Activated CD4-positive, alpha-beta memory T cell treated with anti-CD3 and anti-CD28 coated beads, Interleukin-2, amount 10 ng/mL, durations not matched to agents 7 days and 5 days (primary cell): ENCODE results near the gene CLPSL2. TPM values are rescaled to one million over a fixed set of nuclear protein-coding genes. Genes with fewer than 3 reads are reported as not detected.

Source experiments
- CTCF ChIA-PET: fragments of 350-600 bp; sonication (Branson Sonifier 250); formaldehyde crosslinking; loops from one replicate; lab custom pipeline; 2021; ENCODE audit warnings: antibody characterized with exemption, inconsistent platforms; lab: Charles Lee
- POLR2A ChIA-PET: fragments of 350-600 bp; sonication (Branson Sonifier 250); formaldehyde crosslinking; loops from one replicate; lab custom pipeline; 2021; ENCODE audit warnings: antibody characterized with exemption; lab: Charles Lee
- DNase-seq: peaks from one replicate; pipeline ENCODE4 v3.0.0-alpha.2; 2020
- H3K27ac Mint-ChIP-seq: one replicate; pipeline ENCODE4 v1.8.0; 2021; ENCODE audit warnings: mild to moderate bottlenecking, mixed read lengths
- H3K27me3 Mint-ChIP-seq: one replicate; pipeline ENCODE4 v1.8.0; 2021; ENCODE audit warnings: mixed read lengths
- H3K36me3 Mint-ChIP-seq: one replicate; pipeline ENCODE4 v1.8.0; 2021; ENCODE audit warnings: low read depth, mixed read lengths
- H3K4me1 Mint-ChIP-seq: one replicate; pipeline ENCODE4 v1.8.0; 2021; ENCODE audit warnings: mixed read lengths
- H3K4me3 Mint-ChIP-seq: one replicate; pipeline ENCODE4 v1.8.0; 2021; ENCODE audit warnings: mild to moderate bottlenecking, mixed read lengths
- H3K9me3 Mint-ChIP-seq: one replicate; pipeline ENCODE4 v1.8.0; 2021; ENCODE audit warnings: mixed read lengths
- total RNA-seq, 2 experiments: library from RNA; stranded (reverse); gene quantifications; one replicate each; pipeline ENCODE4 v1.2.3, GENCODE V29; 2021

Gene CLPSL2
- total RNA-seq, 2 experiments from 2014 or later = not detected

GRCh38 chr6:35780719-35781118, 4.3 kb downstream of the CLPSL2 start, which contains the start of gene CLPSL1:
Gene CLPSL1, plus strand, starts transcription at chr6:35781019. Its CDS starts 92 bp downstream, at chr6:35781111.
- no peak within 1 kb of the TSS for H3K27ac Mint-ChIP-seq
- POLR2A ChIA-PET = no interaction called here
- no peaks in the 10 kb centered on the region for H3K36me3 Mint-ChIP-seq
- peaks cover under 1% of the 10 kb centered on the region for H3K4me1 Mint-ChIP-seq
- CTCF ChIA-PET = no interaction called here
- no peak within 1 kb of the TSS for H3K4me3 Mint-ChIP-seq
- DNase-seq = no peak
- H3K27me3 Mint-ChIP-seq = peaks cover 36% of the 10 kb centered on the region
- H3K9me3 Mint-ChIP-seq = no peaks in the 10 kb centered on the region

GRCh38 chr6:35781290-35781689, 4.9 kb downstream of the CLPSL2 start:
- ChIA-PET CTCF (interaction anchor here (0.7 kb wide), 1 partner anchor 802 kb away, joined by 3 read pairs; no protein-coding TSS in a partner anchor), POLR2A (no interaction called here)
- no peak overlapping the region for H3K4me3 Mint-ChIP-seq

DNA sequence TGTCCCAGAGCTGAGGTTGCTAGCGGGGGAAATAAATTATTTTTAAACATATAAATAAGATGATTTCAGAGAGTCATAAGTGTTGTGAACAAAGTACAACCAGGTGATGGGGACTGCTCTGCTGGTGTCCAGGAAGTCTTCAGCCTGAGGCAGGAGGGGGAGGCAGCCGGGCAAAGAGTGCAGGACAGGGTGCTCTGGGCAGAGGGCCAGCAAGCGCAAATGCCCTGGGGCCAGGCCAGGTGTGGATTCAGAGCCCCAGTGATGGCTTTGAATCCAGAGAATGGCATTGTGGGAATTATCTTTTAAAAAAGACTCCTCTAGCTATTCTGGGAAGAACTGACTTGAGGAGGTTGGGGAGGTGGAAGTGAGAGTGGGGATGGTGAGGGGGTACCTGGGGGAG, 6.0 kb downstream of the CLPSL2 start:
- H3K9me3 Mint-ChIP-seq = no peaks in the 10 kb centered on the region
- CTCF ChIA-PET = no interaction called here
- POLR2A ChIA-PET = no interaction called here
- H3K4me3 Mint-ChIP-seq = no peak overlapping the region
- no peak overlapping the region for H3K27ac Mint-ChIP-seq
- no peaks in the 10 kb centered on the region for H3K4me1 Mint-ChIP-seq
- no peaks in the 10 kb centered on the region for H3K36me3 Mint-ChIP-seq
- peaks cover 36% of the 10 kb centered on the region for H3K27me3 Mint-ChIP-seq
- no peak for DNase-seq

More at GRCh38 chr6:35781290-35781689, 4.9 kb downstream of the CLPSL2 start:
- H3K36me3 Mint-ChIP-seq = no peaks in the 10 kb centered on the region
- no peaks in the 10 kb centered on the region for H3K4me1 Mint-ChIP-seq
- H3K27me3 Mint-ChIP-seq = peaks cover 35% of the 10 kb centered on the region
- H3K9me3 Mint-ChIP-seq = no peaks in the 10 kb centered on the region
- DNase-seq = no peak
- H3K27ac Mint-ChIP-seq = no peak overlapping the region

DNA sequence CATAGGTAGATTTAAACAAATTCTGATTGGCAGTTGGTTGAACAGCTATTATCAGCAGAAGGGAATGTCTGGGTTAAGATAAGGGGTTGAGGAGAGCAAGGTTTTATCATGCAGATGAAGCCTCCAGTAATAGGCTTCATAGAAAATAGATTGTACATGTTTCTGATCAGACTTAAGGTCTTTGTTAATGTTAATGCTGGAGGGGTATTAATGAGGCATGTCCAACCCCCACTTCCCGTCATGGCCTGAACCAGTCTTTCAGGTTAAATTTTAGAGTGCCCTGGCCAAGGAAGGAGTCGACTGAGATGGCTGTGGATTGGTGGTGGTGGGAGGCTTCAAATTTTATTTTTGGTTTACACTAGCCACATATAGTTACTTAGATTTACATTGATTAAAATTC, 7.8 kb downstream of the CLPSL2 start:
- DNase-seq = no peak
- no peak overlapping the region for H3K27ac Mint-ChIP-seq
- peaks cover 45% of the 10 kb centered on the region for H3K27me3 Mint-ChIP-seq
- ChIA-PET CTCF (no interaction called here), POLR2A (no interaction called here)
- no peaks in the 10 kb centered on the region for H3K9me3 Mint-ChIP-seq
- no peaks in the 10 kb centered on the region for H3K4me1 Mint-ChIP-seq
- H3K4me3 Mint-ChIP-seq = no peak overlapping the region
- no peaks in the 10 kb centered on the region for H3K36me3 Mint-ChIP-seq

GRCh38 chr6:35786272-35786671, 9.9 kb downstream of the CLPSL2 start:
- no peaks in the 10 kb centered on the region for H3K4me1 Mint-ChIP-seq
- DNase-seq = no peak
- peaks cover 43% of the 10 kb centered on the region for H3K27me3 Mint-ChIP-seq
- CTCF ChIA-PET = no interaction called here
- POLR2A ChIA-PET = no interaction called here
- H3K4me3 Mint-ChIP-seq = no peak overlapping the region
- no peak overlapping the region for H3K27ac Mint-ChIP-seq
- H3K36me3 Mint-ChIP-seq = no peaks in the 10 kb centered on the region
- no peaks in the 10 kb centered on the region for H3K9me3 Mint-ChIP-seq

GRCh38 chr6:35786810-35787209, 10.4 kb downstream of the CLPSL2 start:
- H3K9me3 Mint-ChIP-seq = no peaks in the 10 kb centered on the region
- no peak overlapping the region for H3K4me3 Mint-ChIP-seq
- H3K27ac Mint-ChIP-seq = no peak overlapping the region
- DNase-seq = no peak
- no peaks in the 10 kb centered on the region for H3K4me1 Mint-ChIP-seq
- no peaks in the 10 kb centered on the region for H3K36me3 Mint-ChIP-seq
- ChIA-PET POLR2A (no interaction called here), CTCF (no interaction called here)
- H3K27me3 Mint-ChIP-seq = peaks cover 42% of the 10 kb centered on the region

DNA sequence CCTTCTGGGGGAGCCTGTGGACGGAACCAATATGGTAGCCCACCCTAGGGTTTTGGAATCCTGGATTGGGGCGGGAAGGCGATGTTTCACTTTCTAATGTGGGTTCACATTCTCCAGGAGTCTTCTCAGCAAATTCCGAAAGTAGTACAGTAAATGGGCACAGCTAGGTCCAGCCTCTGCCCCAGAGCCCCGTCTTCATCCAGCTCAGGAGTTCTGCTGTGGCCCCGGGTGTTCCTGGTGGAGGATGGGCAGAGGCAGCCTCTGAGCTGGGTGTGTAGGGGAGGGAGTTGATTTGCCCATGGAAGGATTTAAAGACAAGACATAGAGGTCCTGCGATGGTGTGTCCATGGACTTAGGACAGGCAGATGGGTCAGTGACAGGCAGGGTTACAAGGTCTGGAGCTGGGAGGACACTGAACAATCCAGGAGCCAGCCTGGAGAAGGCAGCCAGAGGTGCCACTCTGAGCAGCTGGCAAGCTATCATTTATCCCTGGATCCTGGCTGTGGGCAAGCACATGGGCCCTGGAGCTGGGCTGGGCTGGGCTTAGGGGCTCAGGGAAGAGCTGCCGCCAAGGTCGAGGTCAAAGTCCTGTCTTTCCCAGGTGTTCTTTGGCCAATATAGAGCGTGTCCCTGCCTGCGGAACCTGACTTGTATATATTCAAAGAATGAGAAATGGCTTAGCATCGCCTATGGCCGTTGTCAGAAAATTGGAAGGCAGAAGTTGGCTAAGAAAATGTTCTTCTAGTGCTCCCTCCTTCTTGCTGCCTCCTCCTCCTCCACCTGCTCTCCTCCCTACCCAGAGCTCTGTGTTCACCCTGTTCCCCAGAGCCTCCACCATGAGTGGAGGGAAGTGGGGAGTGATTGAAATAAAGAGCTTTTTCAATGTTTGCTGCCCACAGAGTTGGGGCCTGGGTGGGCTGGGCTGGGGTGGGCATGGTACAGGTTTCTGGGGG, 11.1 kb downstream of the CLPSL2 start:
- Mint-ChIP-seq H3K4me1 (no peaks in the 10 kb centered on the region), H3K9me3 (no peaks in the 10 kb centered on the region), H3K36me3 (no peaks in the 10 kb centered on the region), H3K27ac (no peak overlapping the region), H3K27me3 (peaks cover 42% of the 10 kb centered on the region), H3K4me3 (no peak overlapping the region)
- POLR2A ChIA-PET = interaction anchor here (0.5 to 1.1 kb wide), 2 partner anchors 10 to 241 kb away, joined by 3 read pairs; partner anchors contain the start of gene CLPS
- no peak for DNase-seq
- CTCF ChIA-PET = no interaction called here

DNA sequence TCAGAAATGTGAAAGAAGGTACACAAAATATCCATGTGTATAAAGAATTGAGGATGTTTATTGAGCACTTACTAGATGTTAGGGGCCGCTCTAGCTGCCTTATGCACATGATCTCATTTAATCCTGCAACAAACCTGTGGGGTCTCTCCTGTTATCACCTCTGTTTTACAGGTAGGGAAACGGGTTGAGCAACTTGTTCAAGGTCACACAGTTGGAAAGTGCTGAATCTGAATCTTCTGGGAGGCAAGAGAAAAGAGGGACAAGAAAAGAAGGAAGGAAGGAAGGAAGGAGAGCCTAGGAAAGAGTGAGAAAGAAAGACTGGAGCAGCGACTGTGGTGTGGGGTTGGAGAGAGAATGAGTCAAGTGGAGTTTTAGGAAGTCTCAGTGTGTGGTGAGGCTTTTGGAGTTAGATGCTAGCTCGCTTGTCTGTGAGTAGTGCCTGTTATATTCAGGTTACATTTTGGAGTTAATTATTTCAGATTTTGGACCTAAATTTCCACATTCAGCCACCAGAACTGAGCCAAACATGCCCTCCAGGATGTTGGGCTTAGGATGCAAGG, 12.1 kb downstream of the CLPSL2 start:
- CTCF ChIA-PET = interaction anchor here (1.3 kb wide), 1 partner anchor 9 kb away, joined by 3 read pairs; the partner anchor contains the start of gene CLPS
- H3K36me3 Mint-ChIP-seq = no peaks in the 10 kb centered on the region
- no peaks in the 10 kb centered on the region for H3K9me3 Mint-ChIP-seq
- peaks cover 42% of the 10 kb centered on the region for H3K27me3 Mint-ChIP-seq
- POLR2A ChIA-PET = interaction anchor here (1.1 kb wide), 1 partner anchor 9 kb away, joined by 3 read pairs; the partner anchor contains the start of gene CLPS
- H3K4me1 Mint-ChIP-seq = no peaks in the 10 kb centered on the region
- no peak overlapping the region for H3K27ac Mint-ChIP-seq
- no peak overlapping the region for H3K4me3 Mint-ChIP-seq
- DNase-seq = no peak

DNA sequence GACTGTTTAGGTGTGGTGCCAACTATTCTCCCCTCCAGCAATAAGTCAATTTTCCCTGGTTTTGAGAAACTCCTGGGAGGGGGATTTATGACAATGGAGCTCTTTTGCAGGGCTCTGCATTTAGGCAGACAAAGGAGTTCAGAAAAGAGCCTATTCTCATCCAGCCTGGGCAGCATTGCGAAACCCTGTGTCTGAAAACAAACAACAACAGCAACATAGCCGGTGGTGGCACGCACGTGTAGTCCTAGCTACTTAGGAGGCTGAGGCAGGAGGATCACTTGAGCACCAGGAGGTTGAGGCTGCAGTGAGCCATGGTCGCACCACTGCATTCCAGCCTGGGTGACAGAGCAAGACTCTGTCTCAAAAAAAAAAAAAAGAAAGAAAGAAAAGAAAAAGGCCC, 14.3 kb downstream of the CLPSL2 start:
- no peak for DNase-seq
- H3K4me3 Mint-ChIP-seq = no peak overlapping the region
- no peaks in the 10 kb centered on the region for H3K36me3 Mint-ChIP-seq
- H3K9me3 Mint-ChIP-seq = no peaks in the 10 kb centered on the region
- H3K27me3 Mint-ChIP-seq = peaks cover 28% of the 10 kb centered on the region
- POLR2A ChIA-PET = no interaction called here
- H3K4me1 Mint-ChIP-seq = no peaks in the 10 kb centered on the region
- CTCF ChIA-PET = no interaction called here
- H3K27ac Mint-ChIP-seq = no peak overlapping the region

DNA sequence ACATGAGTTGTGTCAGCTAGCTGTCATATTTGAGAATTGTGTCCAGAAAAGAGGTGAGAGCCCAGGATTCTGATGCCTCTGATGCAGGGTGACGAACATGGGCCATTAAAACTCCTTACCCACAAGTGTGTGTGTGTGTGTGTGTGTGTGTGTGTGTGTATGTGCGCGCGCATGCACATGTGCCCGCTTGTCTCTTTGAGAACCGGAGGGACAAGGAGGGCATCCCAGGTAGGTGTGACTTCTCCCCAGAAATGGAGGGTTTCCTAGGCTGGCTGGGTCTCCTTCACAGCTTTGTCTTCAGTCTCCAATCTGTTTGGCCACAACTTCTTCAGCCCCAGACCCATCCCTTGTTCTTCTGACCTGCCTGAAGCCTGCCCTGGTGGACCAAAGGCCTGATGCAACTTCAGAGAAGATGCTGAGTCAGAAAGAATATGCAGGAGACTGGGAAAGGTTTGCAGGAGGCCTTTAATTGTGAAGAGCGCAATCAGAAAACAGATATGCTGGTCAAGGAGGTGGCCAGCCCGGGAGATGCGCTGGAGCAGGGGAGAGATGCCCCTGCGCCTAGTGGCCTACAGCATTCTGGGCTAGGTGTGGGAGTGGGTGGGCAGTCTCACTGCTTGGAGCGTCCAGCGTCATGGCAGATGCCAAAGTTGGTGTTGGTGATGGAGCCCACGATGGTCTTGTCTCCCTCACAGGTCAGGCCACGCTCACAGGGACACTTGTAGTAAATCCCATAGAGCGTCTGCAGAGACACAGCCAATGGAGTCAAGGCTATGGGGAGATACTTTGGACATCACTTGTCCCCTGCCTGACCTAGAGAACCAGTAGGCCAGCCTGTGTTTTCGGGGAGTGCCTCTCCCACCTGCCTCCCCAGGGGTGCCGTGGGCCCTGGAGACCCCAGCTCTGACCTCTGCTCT, 18.4 kb downstream of the CLPSL2 start:
- H3K4me1 Mint-ChIP-seq = no peaks in the 10 kb centered on the region
- CTCF ChIA-PET = no interaction called here

DNA sequence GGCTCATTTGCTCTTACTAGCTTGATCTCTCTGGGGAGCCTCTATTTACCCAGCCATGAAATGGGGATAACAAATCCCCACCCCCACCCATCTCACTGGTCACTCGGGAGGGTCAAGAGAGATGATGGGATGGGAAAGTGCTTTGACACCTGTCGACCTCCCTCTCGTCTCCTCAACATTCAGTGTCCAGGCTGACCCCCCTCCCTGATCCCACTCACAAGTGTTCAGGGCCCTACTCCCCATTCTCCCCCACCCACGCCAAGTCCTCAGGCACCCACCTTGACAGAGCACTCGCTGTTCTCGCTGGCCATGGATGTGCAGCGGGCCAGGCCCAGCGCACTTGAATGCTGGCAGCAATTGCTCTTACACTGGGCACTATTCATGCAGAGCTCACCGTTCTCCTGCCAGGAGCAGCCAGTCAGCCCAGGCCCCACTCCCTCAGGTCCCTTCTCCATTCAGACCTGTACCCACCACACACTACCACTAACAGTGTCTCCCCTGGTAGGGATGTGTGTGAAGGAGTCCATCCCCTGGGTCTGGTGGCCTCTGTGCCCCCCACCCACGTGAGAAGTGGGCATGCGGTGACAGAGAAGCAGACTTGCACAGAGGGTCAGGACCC, 19.2 kb downstream of the CLPSL2 start:
- Mint-ChIP-seq H3K36me3 (no peaks in the 10 kb centered on the region), H3K27me3 (peaks cover 8% of the 10 kb centered on the region), H3K4me1 (no peaks in the 10 kb centered on the region), H3K4me3 (no peak overlapping the region), H3K9me3 (no peaks in the 10 kb centered on the region), H3K27ac (no peak overlapping the region)
- ChIA-PET CTCF (no interaction called here), POLR2A (no interaction called here)
- DNase-seq = no peak

More for the DNA sequence above, 18.4 kb downstream of the CLPSL2 start:
- Mint-ChIP-seq H3K4me3 (no peak overlapping the region), H3K27ac (no peak overlapping the region), H3K36me3 (no peaks in the 10 kb centered on the region), H3K27me3 (peaks cover 3% of the 10 kb centered on the region), H3K9me3 (no peaks in the 10 kb centered on the region)
- POLR2A ChIA-PET = no interaction called here
- no peak for DNase-seq

DNA sequence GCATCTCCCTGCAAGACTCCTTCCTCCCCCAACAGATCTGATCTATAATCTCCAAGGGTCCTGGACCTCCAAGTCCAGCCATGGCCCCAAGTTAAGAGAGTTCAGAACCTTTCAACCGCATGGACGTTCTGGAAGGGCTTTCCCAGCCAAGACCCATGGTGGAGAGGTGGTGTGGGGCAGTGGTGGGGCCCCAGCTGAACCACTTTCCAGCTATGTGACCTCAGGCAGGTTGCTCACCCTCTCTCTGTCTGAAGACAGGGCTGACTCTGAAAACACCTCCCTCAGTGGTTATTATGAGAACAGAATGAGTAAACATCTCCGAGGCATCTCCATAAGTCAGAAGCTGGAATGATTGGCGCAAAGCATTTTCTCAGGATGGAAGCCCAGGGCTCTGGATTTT, 19.8 kb downstream of the CLPSL2 start:
- no peaks in the 10 kb centered on the region for H3K36me3 Mint-ChIP-seq
- peaks cover 8% of the 10 kb centered on the region for H3K27me3 Mint-ChIP-seq
- no peaks in the 10 kb centered on the region for H3K4me1 Mint-ChIP-seq
- DNase-seq = no peak
- no peak overlapping the region for H3K4me3 Mint-ChIP-seq
- no peak overlapping the region for H3K27ac Mint-ChIP-seq
- H3K9me3 Mint-ChIP-seq = no peaks in the 10 kb centered on the region
- ChIA-PET POLR2A (no interaction called here), CTCF (no interaction called here)
